ENCODE results near the gene TDRD1.

GRCh38 chr10:114179148-114179547 lies at the start of gene TDRD1:
- TF ChIP-seq POLR2A (IDR thresholded peaks at IDR 0.05; ENCODE audit: borderline replicate concordance, extremely low read depth, insufficient read depth, insufficient read length) (no peak), ZBTB33 (IDR thresholded peaks at IDR 0.05; ENCODE audit: extremely low read depth, insufficient replicate concordance, low read length) (no peak), EZH2 (IDR thresholded peaks at IDR 0.05) (no peak), RAD21 (IDR thresholded peaks at IDR 0.05; ENCODE audit: low read depth) (no peak), JUND (IDR thresholded peaks at IDR 0.05) (no peak), ATF3 (IDR thresholded peaks at IDR 0.05) (no peak), POLR2AphosphoS5 (IDR thresholded peaks at IDR 0.05; ENCODE audit: low read depth, low read length) (no peak)
- TF ChIP-seq, protein P1, sequence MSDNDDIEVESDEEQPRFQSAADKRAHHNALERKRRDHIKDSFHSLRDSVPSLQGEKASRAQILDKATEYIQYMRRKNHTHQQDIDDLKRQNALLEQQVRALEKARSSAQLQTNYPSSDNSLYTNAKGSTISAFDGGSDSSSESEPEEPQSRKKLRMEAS (IDR thresholded peaks at IDR 0.05) = no peak
- TF ChIP-seq, protein P2, sequence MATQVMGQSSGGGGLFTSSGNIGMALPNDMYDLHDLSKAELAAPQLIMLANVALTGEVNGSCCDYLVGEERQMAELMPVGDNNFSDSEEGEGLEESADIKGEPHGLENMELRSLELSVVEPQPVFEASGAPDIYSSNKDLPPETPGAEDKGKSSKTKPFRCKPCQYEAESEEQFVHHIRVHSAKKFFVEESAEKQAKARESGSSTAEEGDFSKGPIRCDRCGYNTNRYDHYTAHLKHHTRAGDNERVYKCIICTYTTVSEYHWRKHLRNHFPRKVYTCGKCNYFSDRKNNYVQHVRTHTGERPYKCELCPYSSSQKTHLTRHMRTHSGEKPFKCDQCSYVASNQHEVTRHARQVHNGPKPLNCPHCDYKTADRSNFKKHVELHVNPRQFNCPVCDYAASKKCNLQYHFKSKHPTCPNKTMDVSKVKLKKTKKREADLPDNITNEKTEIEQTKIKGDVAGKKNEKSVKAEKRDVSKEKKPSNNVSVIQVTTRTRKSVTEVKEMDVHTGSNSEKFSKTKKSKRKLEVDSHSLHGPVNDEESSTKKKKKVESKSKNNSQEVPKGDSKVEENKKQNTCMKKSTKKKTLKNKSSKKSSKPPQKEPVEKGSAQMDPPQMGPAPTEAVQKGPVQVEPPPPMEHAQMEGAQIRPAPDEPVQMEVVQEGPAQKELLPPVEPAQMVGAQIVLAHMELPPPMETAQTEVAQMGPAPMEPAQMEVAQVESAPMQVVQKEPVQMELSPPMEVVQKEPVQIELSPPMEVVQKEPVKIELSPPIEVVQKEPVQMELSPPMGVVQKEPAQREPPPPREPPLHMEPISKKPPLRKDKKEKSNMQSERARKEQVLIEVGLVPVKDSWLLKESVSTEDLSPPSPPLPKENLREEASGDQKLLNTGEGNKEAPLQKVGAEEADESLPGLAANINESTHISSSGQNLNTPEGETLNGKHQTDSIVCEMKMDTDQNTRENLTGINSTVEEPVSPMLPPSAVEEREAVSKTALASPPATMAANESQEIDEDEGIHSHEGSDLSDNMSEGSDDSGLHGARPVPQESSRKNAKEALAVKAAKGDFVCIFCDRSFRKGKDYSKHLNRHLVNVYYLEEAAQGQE (IDR thresholded peaks at IDR 0.05; ENCODE audit: low read depth) = no peak
- TF ChIP-seq, protein P3, sequence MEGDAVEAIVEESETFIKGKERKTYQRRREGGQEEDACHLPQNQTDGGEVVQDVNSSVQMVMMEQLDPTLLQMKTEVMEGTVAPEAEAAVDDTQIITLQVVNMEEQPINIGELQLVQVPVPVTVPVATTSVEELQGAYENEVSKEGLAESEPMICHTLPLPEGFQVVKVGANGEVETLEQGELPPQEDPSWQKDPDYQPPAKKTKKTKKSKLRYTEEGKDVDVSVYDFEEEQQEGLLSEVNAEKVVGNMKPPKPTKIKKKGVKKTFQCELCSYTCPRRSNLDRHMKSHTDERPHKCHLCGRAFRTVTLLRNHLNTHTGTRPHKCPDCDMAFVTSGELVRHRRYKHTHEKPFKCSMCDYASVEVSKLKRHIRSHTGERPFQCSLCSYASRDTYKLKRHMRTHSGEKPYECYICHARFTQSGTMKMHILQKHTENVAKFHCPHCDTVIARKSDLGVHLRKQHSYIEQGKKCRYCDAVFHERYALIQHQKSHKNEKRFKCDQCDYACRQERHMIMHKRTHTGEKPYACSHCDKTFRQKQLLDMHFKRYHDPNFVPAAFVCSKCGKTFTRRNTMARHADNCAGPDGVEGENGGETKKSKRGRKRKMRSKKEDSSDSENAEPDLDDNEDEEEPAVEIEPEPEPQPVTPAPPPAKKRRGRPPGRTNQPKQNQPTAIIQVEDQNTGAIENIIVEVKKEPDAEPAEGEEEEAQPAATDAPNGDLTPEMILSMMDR (IDR thresholded peaks at IDR 0.05 in 2 of 3, conservative IDR thresholded peaks at IDR 0.05 in 1 of 3; ENCODE audit: borderline replicate concordance in 1 of 3, insufficient read depth in 1 of 3, low read depth in 2 of 3, low read length in 2 of 3) = no peak

Data from HCT116 (cell line).